ENCODE data around the gene FMNL2.

Gene FMNL2

GRCh38 chr2:152433289-152433688 lies 98.3 kb downstream of the FMNL2 start:
- H3K27ac ChIP-seq: no peak overlapping the region

GRCh38 chr2:152433791-152434190 lies 98.8 kb downstream of the FMNL2 start:
- TF ChIP-seq CTCF (IDR thresholded peaks at IDR 0.05) (no peak), ZFX (IDR thresholded peaks at IDR 0.05; ENCODE audit: borderline replicate concordance) (no peak)
- H3K27ac ChIP-seq: no peak overlapping the region

More at GRCh38 chr2:152433289-152433688, 98.3 kb downstream of the FMNL2 start:
- TF ChIP-seq ZFX (IDR thresholded peaks at IDR 0.05; ENCODE audit: borderline replicate concordance) (no peak), CTCF (IDR thresholded peaks at IDR 0.05) (no peak)

GRCh38 chr2:152434395-152435182 lies 99.6 kb downstream of the FMNL2 start:
- TF ChIP-seq CTCF (IDR thresholded peaks at IDR 0.05): no peak
- TF ChIP-seq ZFX (IDR thresholded peaks at IDR 0.05; ENCODE audit: borderline replicate concordance): no peak

GRCh38 chr2:152436148-152436547 lies 101.2 kb downstream of the FMNL2 start:
- no peak overlapping the region for H3K27ac ChIP-seq
- TF ChIP-seq CTCF (IDR thresholded peaks at IDR 0.05): no peak
- TF ChIP-seq ZFX (IDR thresholded peaks at IDR 0.05; ENCODE audit: borderline replicate concordance): no peak

More at GRCh38 chr2:152434395-152435182, 99.6 kb downstream of the FMNL2 start:
- H3K27ac ChIP-seq: no peak overlapping the region

- no peak overlapping the region for H3K27ac ChIP-seq
- TF ChIP-seq CTCF (IDR thresholded peaks at IDR 0.05): no peak
- TF ChIP-seq ZFX (IDR thresholded peaks at IDR 0.05; ENCODE audit: borderline replicate concordance): no peak
Observed at GRCh38 chr2:152437276-152438108, 102.5 kb downstream of the FMNL2 start.

- H3K27ac ChIP-seq: no peak overlapping the region
- no peak for TF ChIP-seq ZFX (IDR thresholded peaks at IDR 0.05; ENCODE audit: borderline replicate concordance)
- TF ChIP-seq CTCF (IDR thresholded peaks at IDR 0.05): no peak
Observed at GRCh38 chr2:152440049-152440448, 105.1 kb downstream of the FMNL2 start.

- TF ChIP-seq CTCF (IDR thresholded peaks at IDR 0.05) (no peak), ZFX (IDR thresholded peaks at IDR 0.05; ENCODE audit: borderline replicate concordance) (no peak)
- no peak overlapping the region for H3K27ac ChIP-seq
Observed at GRCh38 chr2:152440460-152440859, 105.5 kb downstream of the FMNL2 start.
